Naive thymus-derived CD4-positive, alpha-beta T cell (primary cell): Measurements from ENCODE around the gene SPAG9. TPM values are rescaled to one million over a fixed set of nuclear protein-coding genes. Genes with fewer than 3 reads are reported as not detected.

ENCODE experiments used
- ATAC-seq: fragments of 150-1000 bp; cut with Tn5 transposase; 2 replicates; pipeline ENCODE4 v1.10.0; 2021; ENCODE audit warnings: mild to moderate bottlenecking, moderate library complexity
- CTCF ChIA-PET: fragments of 350-600 bp; sonication (Branson Sonifier 250); formaldehyde crosslinking; loops from one replicate; lab custom pipeline; 2021; ENCODE audit warnings: antibody characterized with exemption; lab: Charles Lee
- POLR2A ChIA-PET: fragments of 350-600 bp; sonication (Branson Sonifier 250); formaldehyde crosslinking; loops from one replicate; lab custom pipeline; 2021; ENCODE audit warnings: antibody characterized with exemption, inconsistent platforms; lab: Charles Lee
- DNase-seq, 9 donors: peaks; one replicate each; pipeline versions ENCODE4 v3.0.0 to v3.0.0-alpha.2; 2020 to 2022; ENCODE audit warnings: mixed read lengths in 1 of 9
- H3K27ac ChIP-seq: one replicate; pipeline ENCODE4 v1.7.0; 2013; ENCODE audit warnings: mild to moderate bottlenecking, low read depth, low read length, moderate library complexity
- H3K27me3 ChIP-seq, 2 donors: one replicate each; pipeline ENCODE4 v1.7.0; 2013; ENCODE audit warnings: low read length in 2 of 2, mild to moderate bottlenecking in 2 of 2, moderate library complexity in 2 of 2; ENCODE audit not compliant: control insufficient read depth in 2 of 2, insufficient read depth in 2 of 2
- H3K36me3 ChIP-seq, 3 experiments: 1 replicate in 2 of 3; 2 replicates in 1 of 3; pipeline ENCODE4 v1.7.0; 2013; ENCODE audit warnings: low read length in 3 of 3, mild to moderate bottlenecking in 3 of 3, moderate library complexity in 1 of 3; ENCODE audit not compliant: insufficient read depth in 3 of 3, control insufficient read depth in 2 of 3
- H3K4me1 ChIP-seq, 2 donors: one replicate each; pipeline ENCODE4 v1.7.0; 2013; ENCODE audit warnings: low read length in 2 of 2, mild to moderate bottlenecking in 2 of 2, moderate library complexity in 1 of 2; ENCODE audit not compliant: control insufficient read depth in 2 of 2, insufficient read depth in 2 of 2
- H3K4me3 ChIP-seq: 2 replicates; pipeline ENCODE4 v1.7.0; 2013; ENCODE audit warnings: mild to moderate bottlenecking, low read length
- H3K9me3 ChIP-seq, 3 experiments: 1 replicate in 2 of 3; 2 replicates in 1 of 3; pipeline ENCODE4 v1.7.0; 2013; ENCODE audit warnings: low read length in 3 of 3; ENCODE audit not compliant: control insufficient read depth in 2 of 3
- H3K27ac Mint-ChIP-seq, 9 donors: one replicate each; pipeline ENCODE4 v1.8.0; 2020 to 2022; ENCODE audit warnings: mixed read lengths in 9 of 9, mild to moderate bottlenecking in 8 of 9, moderate library complexity in 5 of 9, inconsistent platforms in 2 of 9
- H3K27me3 Mint-ChIP-seq, 5 donors: one replicate each; pipeline ENCODE4 v1.8.0; 2021 to 2022; ENCODE audit warnings: mixed read lengths in 5 of 5, mild to moderate bottlenecking in 1 of 5
- H3K36me3 Mint-ChIP-seq, 5 donors: one replicate each; pipeline ENCODE4 v1.8.0; 2020 to 2022; ENCODE audit warnings: mixed read lengths in 5 of 5, mild to moderate bottlenecking in 3 of 5, inconsistent platforms in 1 of 5
- H3K4me1 Mint-ChIP-seq, 7 donors: one replicate each; pipeline ENCODE4 v1.8.0; 2020 to 2022; ENCODE audit warnings: mixed read lengths in 7 of 7, mild to moderate bottlenecking in 3 of 7, inconsistent platforms in 1 of 7
- H3K4me3 Mint-ChIP-seq, 10 donors: one replicate each; pipeline ENCODE4 v1.8.0; 2020 to 2022; ENCODE audit warnings: mild to moderate bottlenecking in 10 of 10, mixed read lengths in 10 of 10, moderate library complexity in 6 of 10, inconsistent platforms in 2 of 10
- H3K9me3 Mint-ChIP-seq, 11 donors: one replicate each; pipeline ENCODE4 v1.8.0; 2020 to 2022; ENCODE audit warnings: mixed read lengths in 11 of 11, mild to moderate bottlenecking in 4 of 11, inconsistent platforms in 1 of 11, moderate library complexity in 1 of 11
- intact Hi-C, 2 donors: fragments of 100-400 bp; cut with micrococcal nuclease; formaldehyde crosslinking; loops; one replicate each; pipeline ENCODE4 v1.15.1; 2023
- polyA plus RNA-seq, 2 donors: library from polyadenylated mRNA; unstranded; fragments of 300-500 nt; fragmentation: Illumina TruSeq; gene quantifications; one replicate each; pipeline ENCODE4 v1.2.3, GENCODE V29; 2021
- total RNA-seq, 6 experiments: library from RNA in 5 of 6; stranded (reverse) in 5 of 6; gene quantifications; 1 replicate in 5 of 6; 2 replicates in 1 of 6; pipeline ENCODE4 v1.2.3 and lab custom pipeline; 2021 to 2026

SPAG9 gene
- total and polyA plus RNA-seq, 7 experiments from 2014 or later = 3.3 to 73.4 (median 52.9) TPM

DNA sequence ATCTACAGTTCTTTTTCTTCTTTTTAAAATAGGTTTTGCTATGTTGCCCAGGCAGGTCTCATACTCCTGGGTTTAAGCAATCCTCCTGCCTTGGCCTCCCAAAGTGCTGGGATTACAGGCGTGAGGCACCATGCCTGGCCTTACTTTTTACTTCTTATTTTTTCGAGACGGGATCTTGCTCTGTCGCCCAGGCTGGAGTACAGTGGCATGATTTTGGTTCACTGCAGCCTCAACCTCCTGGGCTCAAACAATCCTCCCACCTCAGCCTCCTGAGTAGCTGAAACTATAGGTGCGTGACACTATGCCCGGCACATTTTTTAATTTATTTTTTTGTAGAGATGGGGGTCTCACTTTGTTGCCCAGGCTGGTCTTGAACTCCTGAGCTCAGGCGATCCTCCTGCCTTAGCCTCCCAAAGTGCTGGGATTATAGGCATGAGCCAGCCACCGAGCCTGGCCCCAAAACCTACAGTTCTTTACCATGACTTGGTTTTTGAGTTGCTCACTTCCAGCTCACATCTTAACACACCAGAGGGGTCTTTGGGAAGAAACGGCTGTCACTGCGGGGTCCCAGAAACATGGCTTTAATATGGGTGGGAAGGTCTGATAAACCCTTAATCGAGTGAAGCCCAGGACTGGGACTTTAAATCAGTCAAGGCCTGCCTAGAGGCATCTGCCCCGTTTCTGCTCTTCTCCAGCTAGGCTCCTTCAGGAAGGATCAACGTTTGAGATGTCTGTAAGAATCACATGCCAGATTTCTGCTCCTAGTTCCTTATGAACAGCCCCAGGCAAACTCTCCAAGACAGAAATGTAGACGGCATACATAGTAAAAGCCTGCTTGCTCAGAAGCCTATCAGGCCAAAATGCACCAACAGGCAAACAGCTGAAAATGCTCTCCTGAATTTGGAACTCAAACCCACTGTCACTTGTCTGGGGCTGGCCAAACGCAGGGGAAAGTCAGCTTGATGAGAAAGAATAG lies 162.8 kb downstream of the SPAG9 start:
- Mint-ChIP-seq H3K36me3 (no peaks in the 10 kb centered on the region), H3K4me1 (peaks cover 0 to 8% (median 4%) of the 10 kb centered on the region in 7 donors), H3K4me3 (no peak overlapping the region), H3K27me3 (no peaks in the 10 kb centered on the region), H3K9me3 (no peaks in the 10 kb centered on the region), H3K27ac (peak overlapping the region in 6 of 9 donors; percentile 33 to 71 (median 52))
- no peak for DNase-seq
- H3K36me3 ChIP-seq = no peaks in the 10 kb centered on the region
- peaks cover 0 to 7% of the 10 kb centered on the region in 2 donors for H3K4me1 ChIP-seq
- ChIA-PET CTCF (interaction anchor here (0.9 to 20.2 kb wide), 9 partner anchors 10 to 174 kb away, joined by 3 to 393 read pairs (median 4); no protein-coding TSS in a partner anchor), POLR2A (interaction anchor here (0.6 to 26.4 kb wide), 5 partner anchors 12 to 105 kb away, joined by 3 to 664 read pairs (median 5); partner anchors contain the start of gene TOB1)
- no peak for ATAC-seq
- H3K27me3 ChIP-seq = no peaks in the 10 kb centered on the region
- H3K4me3 ChIP-seq = no peak overlapping the region
- intact Hi-C loops = loop anchor here (2.0 to 5.0 kb wide), 3 partner anchors 91 to 411 kb away; partner anchors contain the start of genes ABCC3 (in 1 of the 2), SPATA20 (in 1 of the 2) and TOB1 (in 1 of the 2)
- H3K9me3 ChIP-seq = no peaks in the 10 kb centered on the region
- H3K27ac ChIP-seq = no peak overlapping the region

DNA sequence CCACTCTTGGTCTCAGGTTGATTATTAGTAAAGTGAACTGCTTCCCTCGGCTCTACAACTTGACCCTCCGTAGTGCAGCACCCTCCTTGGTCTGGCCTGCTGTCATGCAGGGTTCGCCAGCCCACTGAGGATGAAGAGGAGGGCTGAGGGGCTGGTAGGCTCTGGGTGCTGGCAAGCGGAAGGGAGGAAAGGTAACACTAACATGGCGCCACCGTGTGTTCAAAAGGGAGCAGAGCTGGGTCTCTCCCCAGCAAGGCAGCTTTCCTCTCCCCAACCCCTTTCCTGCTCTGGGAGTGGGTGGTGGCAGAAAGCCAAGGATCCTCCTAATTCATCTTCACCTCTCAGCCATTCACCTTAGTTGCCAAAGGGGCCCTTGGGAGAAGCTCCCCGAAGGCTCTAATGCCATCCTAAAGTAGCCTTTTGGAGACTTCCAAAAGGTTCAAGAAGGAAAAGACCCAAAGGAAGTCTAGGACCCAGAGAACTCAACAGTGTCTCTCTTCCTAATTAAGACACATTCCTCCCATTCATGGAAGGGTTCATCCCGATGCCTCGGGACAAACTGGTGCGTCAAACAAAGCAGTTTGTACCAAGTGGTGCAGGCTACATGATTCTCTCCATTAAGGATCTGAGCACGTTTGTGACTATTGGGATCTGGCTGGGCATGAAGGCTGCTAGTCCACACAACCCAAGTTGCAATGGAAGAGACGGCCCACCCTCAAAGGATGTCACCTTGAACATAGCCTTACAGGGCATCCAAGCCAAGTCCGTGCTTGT lies 163.7 kb downstream of the SPAG9 start:
- peaks cover 0 to 8% (median 4%) of the 10 kb centered on the region in 7 donors for H3K4me1 Mint-ChIP-seq
- CTCF ChIA-PET = interaction anchor here (0.8 to 20.2 kb wide), 15 partner anchors 12 to 173 kb away, joined by 3 to 393 read pairs (median 4); no protein-coding TSS in a partner anchor
- no peaks in the 10 kb centered on the region for H3K9me3 Mint-ChIP-seq
- no peaks in the 10 kb centered on the region for H3K36me3 ChIP-seq
- no peaks in the 10 kb centered on the region for H3K27me3 Mint-ChIP-seq
- no peak overlapping the region for H3K27ac ChIP-seq
- POLR2A ChIA-PET = interaction anchor here (0.9 to 26.4 kb wide), 7 partner anchors 12 to 104 kb away, joined by 3 to 664 read pairs (median 4); partner anchors contain the start of gene TOB1
- H3K36me3 Mint-ChIP-seq = no peaks in the 10 kb centered on the region
- ATAC-seq (peak; percentile 92), DNase-seq (peak; percentile 39 to 72 (median 58))
- H3K4me1 ChIP-seq = peaks cover 0 to 7% of the 10 kb centered on the region in 2 donors
- H3K4me3 ChIP-seq = no peak overlapping the region
- intact Hi-C loops = loop anchor here (1.0 to 5.0 kb wide), 9 partner anchors 13 to 410 kb away; partner anchors contain the start of genes SPATA20 (in 2 of the 2), ABCC3 (in 1 of the 2) and TOB1 (in 1 of the 2)
- H3K27me3 ChIP-seq = no peaks in the 10 kb centered on the region
- H3K27ac Mint-ChIP-seq = peak overlapping the region in 4 of 9 donors; percentile 17 to 62 (median 50)
- no peaks in the 10 kb centered on the region for H3K9me3 ChIP-seq
- H3K4me3 Mint-ChIP-seq = peak overlapping the region in 1 of 10 donors; percentile 68

DNA sequence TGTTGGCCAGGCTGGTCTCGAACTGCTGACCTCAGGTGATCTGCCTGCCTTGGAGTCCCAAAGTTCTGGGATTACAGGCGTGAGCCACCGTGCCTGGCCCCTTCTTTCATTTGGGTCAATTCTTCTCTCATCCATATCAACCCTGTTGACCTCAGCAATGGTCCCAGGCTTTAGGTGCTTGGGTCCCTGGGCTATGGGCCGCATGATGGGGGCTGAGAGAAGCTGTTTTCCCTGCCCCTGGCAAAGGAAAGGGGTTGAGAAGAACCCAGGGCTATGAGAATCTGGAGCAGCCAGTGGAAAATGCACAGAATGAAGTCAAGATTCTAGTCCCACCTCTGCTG lies 164.3 kb downstream of the SPAG9 start:
- no peak for ATAC-seq
- ChIA-PET CTCF (interaction anchor here (0.6 to 20.2 kb wide), 15 partner anchors 12 to 173 kb away, joined by 3 to 393 read pairs (median 3); no protein-coding TSS in a partner anchor), POLR2A (interaction anchor here (0.9 to 26.4 kb wide), 7 partner anchors 12 to 104 kb away, joined by 3 to 664 read pairs (median 4); partner anchors contain the start of gene TOB1)
- Histone ChIP-seq H3K27me3 (no peaks in the 10 kb centered on the region), H3K27ac (no peak overlapping the region), H3K4me3 (no peak overlapping the region), H3K36me3 (no peaks in the 10 kb centered on the region), H3K9me3 (no peaks in the 10 kb centered on the region), H3K4me1 (peaks cover 0 to 7% of the 10 kb centered on the region in 2 donors)
- peak overlapping the region in 4 of 9 donors; percentile 17 to 62 (median 46) for H3K27ac Mint-ChIP-seq
- H3K27me3 Mint-ChIP-seq = no peaks in the 10 kb centered on the region
- peak overlapping the region in 1 of 10 donors; percentile 68 for H3K4me3 Mint-ChIP-seq
- H3K9me3 Mint-ChIP-seq = no peaks in the 10 kb centered on the region
- DNase-seq = no peak
- H3K36me3 Mint-ChIP-seq = no peaks in the 10 kb centered on the region
- H3K4me1 Mint-ChIP-seq = peaks cover 0 to 8% (median 4%) of the 10 kb centered on the region in 7 donors
- intact Hi-C loops = loop anchor here (1.0 to 5.0 kb wide), 9 partner anchors 12 to 410 kb away; partner anchors contain the start of genes SPATA20 (in 2 of the 2), ABCC3 (in 1 of the 2) and TOB1 (in 1 of the 2)

DNA sequence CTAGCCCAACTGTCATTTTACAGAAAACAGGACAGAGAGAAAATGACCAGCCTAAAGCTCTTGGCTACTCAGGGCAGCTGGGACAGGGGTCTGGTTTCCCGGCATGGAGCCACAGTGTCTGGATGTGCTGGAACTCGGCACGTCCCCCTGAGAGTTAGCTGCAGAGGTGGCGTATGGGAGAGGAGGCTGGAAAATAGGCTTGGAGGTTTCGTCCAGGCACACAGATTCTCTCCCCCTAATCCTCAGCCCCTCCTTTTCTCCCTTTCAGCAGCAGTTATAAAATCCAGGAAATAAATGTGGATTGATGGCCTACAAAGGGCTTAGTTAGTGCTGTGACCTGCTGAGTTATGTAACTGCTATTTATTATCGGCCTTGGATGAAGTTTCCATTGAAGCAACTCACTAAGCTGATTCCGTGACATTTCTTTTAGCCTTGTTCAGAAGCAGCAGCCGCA lies 165.0 kb downstream of the SPAG9 start:
- H3K27ac Mint-ChIP-seq = no peak overlapping the region
- DNase-seq (no peak), ATAC-seq (no peak)
- no peak overlapping the region for H3K4me3 ChIP-seq
- no peaks in the 10 kb centered on the region for H3K36me3 Mint-ChIP-seq
- H3K4me1 ChIP-seq = peaks cover 0 to 7% of the 10 kb centered on the region in 2 donors
- ChIA-PET CTCF (interaction anchor here (0.6 to 20.2 kb wide), 8 partner anchors 11 to 153 kb away, joined by 3 to 393 read pairs (median 4); no protein-coding TSS in a partner anchor), POLR2A (interaction anchor here (0.9 to 26.4 kb wide), 4 partner anchors 12 to 103 kb away, joined by 3 to 664 read pairs (median 18); partner anchors contain the start of gene TOB1)
- H3K27ac ChIP-seq = no peak overlapping the region
- intact Hi-C loops = loop anchor here (1.0 to 5.0 kb wide), 9 partner anchors 11 to 409 kb away; partner anchors contain the start of genes SPATA20 (in 2 of the 2), ABCC3 (in 1 of the 2) and TOB1 (in 1 of the 2)
- H3K36me3 ChIP-seq = no peaks in the 10 kb centered on the region
- no peaks in the 10 kb centered on the region for H3K9me3 ChIP-seq
- no peak overlapping the region for H3K4me3 Mint-ChIP-seq
- H3K4me1 Mint-ChIP-seq = peaks cover 2 to 10% (median 7%) of the 10 kb centered on the region in 7 donors
- H3K27me3 ChIP-seq = no peaks in the 10 kb centered on the region
- H3K9me3 Mint-ChIP-seq = no peaks in the 10 kb centered on the region
- no peaks in the 10 kb centered on the region for H3K27me3 Mint-ChIP-seq

DNA sequence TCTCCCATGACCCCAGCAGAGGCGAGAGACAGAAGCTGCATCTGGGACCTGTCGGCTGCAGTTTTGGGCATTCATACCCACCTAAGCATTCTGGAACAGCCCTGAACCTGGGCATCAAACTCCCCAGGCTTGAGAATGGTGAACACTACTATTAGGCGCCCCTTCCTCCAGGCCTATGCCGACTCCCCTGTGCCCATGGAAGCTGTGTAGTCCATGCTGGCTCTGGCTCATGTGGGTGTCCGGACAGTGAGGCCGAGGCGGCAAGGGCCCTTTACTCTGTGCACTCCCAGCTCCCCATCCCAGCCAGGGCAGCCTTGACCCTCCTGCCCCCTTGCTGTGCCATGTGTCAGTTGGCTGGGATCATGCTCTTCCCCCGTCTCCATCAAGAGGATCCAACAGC lies 165.5 kb downstream of the SPAG9 start:
- ATAC-seq = no peak
- no peaks in the 10 kb centered on the region for H3K36me3 Mint-ChIP-seq
- peak overlapping the region in 2 of 9 donors; percentile 42 to 70 for H3K27ac Mint-ChIP-seq
- Histone ChIP-seq H3K27ac (no peak overlapping the region), H3K36me3 (no peaks in the 10 kb centered on the region), H3K4me1 (peaks cover 0 to 7% of the 10 kb centered on the region in 2 donors), H3K9me3 (no peaks in the 10 kb centered on the region), H3K4me3 (no peak overlapping the region), H3K27me3 (no peaks in the 10 kb centered on the region)
- CTCF ChIA-PET = interaction anchor here (0.8 to 20.2 kb wide), 8 partner anchors 10 to 138 kb away, joined by 3 to 393 read pairs (median 4); no protein-coding TSS in a partner anchor
- intact Hi-C loops = loop anchor here (5.0 kb wide), 2 partner anchors 88 to 323 kb away; partner anchors contain the start of genes ABCC3 (in 1 of the 2) and TOB1 (in 1 of the 2)
- POLR2A ChIA-PET = interaction anchor here (1.1 to 26.4 kb wide), 3 partner anchors 46 to 102 kb away, joined by 3 to 664 read pairs (median 33); partner anchors contain the start of gene TOB1
- no peaks in the 10 kb centered on the region for H3K9me3 Mint-ChIP-seq
- peaks cover 4 to 15% (median 12%) of the 10 kb centered on the region in 7 donors for H3K4me1 Mint-ChIP-seq
- H3K4me3 Mint-ChIP-seq = no peak overlapping the region
- H3K27me3 Mint-ChIP-seq = no peaks in the 10 kb centered on the region
- DNase-seq = no peak
